HEK293T (cell line): ENCODE results near the gene TFAM.

Experiments
- CTCF ChIA-PET: fragments of 350-600 bp; formaldehyde crosslinking; extraction: SDS; loops from one replicate; lab custom pipeline; 2021; ENCODE audit warnings: antibody characterized with exemption, inconsistent platforms; lab: Yijun Ruan, JAX
- POLR2A ChIA-PET: fragments of 350-600 bp; formaldehyde crosslinking; extraction: SDS; loops from one replicate; lab custom pipeline; 2020; ENCODE audit warnings: antibody characterized with exemption, inconsistent platforms; lab: Yijun Ruan, JAX
- DNase-seq: peaks from one replicate; pipeline ENCODE4 v3.0.0; 2012; ENCODE audit warnings: mixed read lengths; ENCODE audit errors: extremely low spot score
- ARNT ChIP-seq: fragments of 450-650 bp; IDR thresholded peaks from 2 replicates; pipeline ENCODE4 v1.6.1; 2017; ENCODE audit warnings: mild to moderate bottlenecking
- BHLHE40 ChIP-seq: fragments of 450-650 bp; IDR thresholded peaks from 2 replicates; pipeline ENCODE4 v1.6.1; 2016; ENCODE audit warnings: mild to moderate bottlenecking, moderate library complexity, borderline replicate concordance
- CTBP1 ChIP-seq: fragments of 450-650 bp; IDR thresholded peaks from 2 replicates; pipeline ENCODE4 v1.6.1; 2016; ENCODE audit warnings: borderline replicate concordance
- ELF4 ChIP-seq: fragments of 450-650 bp; IDR thresholded peaks from 2 replicates; pipeline ENCODE4 v1.6.1; 2017; ENCODE audit warnings: antibody characterized with exemption
- FOXA1 ChIP-seq: fragments of 450-650 bp; IDR thresholded peaks from 2 replicates; pipeline ENCODE4 v1.6.1; 2016; ENCODE audit warnings: mild to moderate bottlenecking
- FOXK2 ChIP-seq: fragments of 450-650 bp; IDR thresholded peaks from 2 replicates; pipeline ENCODE4 v1.6.1; 2016; ENCODE audit warnings: mild to moderate bottlenecking
- FOXM1 ChIP-seq: fragments of 450-650 bp; IDR thresholded peaks from 2 replicates; pipeline ENCODE4 v1.6.1; 2017; ENCODE audit warnings: mild to moderate bottlenecking, borderline replicate concordance
- HDGF ChIP-seq: fragments of 450-650 bp; IDR thresholded peaks from 2 replicates; pipeline ENCODE4 v1.6.1; 2017; ENCODE audit warnings: antibody characterized with exemption, borderline replicate concordance
- L3MBTL2 ChIP-seq: fragments of 450-650 bp; conservative IDR thresholded peaks from 2 replicates; pipeline ENCODE4 v1.6.1; 2016; ENCODE audit warnings: mild to moderate bottlenecking
- LEF1 ChIP-seq: fragments of 450-650 bp; IDR thresholded peaks from 2 replicates; pipeline ENCODE4 v1.6.1; 2017; ENCODE audit warnings: mild to moderate bottlenecking, borderline replicate concordance
- NFRKB ChIP-seq: fragments of 450-650 bp; IDR thresholded peaks from 2 replicates; pipeline ENCODE4 v1.6.1; 2016; ENCODE audit warnings: mild to moderate bottlenecking, moderate library complexity
- PKNOX1 ChIP-seq: fragments of 450-650 bp; IDR thresholded peaks from 2 replicates; pipeline ENCODE4 v1.6.1; 2016
- SP1 ChIP-seq: fragments of 450-650 bp; IDR thresholded peaks from 2 replicates; pipeline ENCODE4 v1.6.1; 2017
- SUZ12 ChIP-seq: fragments of 450-650 bp; IDR thresholded peaks from 2 replicates; pipeline ENCODE4 v1.6.1; 2016; ENCODE audit warnings: mild to moderate bottlenecking
- TARDBP ChIP-seq: fragments of 450-650 bp; IDR thresholded peaks from 2 replicates; pipeline ENCODE4 v1.6.1; 2016
- ZNF384 ChIP-seq: fragments of 450-650 bp; IDR thresholded peaks from 2 replicates; pipeline ENCODE4 v1.6.1; 2016

The TFAM gene

GRCh38 chr10:58356756-58357155 lies 28.5 kb upstream of the TFAM start:
- ChIA-PET CTCF (no interaction called here), POLR2A (no interaction called here)
- no peak for DNase-seq
- TF ChIP-seq FOXM1 (no peak), BHLHE40 (no peak), TARDBP (no peak), ZNF384 (no peak)

DNA sequence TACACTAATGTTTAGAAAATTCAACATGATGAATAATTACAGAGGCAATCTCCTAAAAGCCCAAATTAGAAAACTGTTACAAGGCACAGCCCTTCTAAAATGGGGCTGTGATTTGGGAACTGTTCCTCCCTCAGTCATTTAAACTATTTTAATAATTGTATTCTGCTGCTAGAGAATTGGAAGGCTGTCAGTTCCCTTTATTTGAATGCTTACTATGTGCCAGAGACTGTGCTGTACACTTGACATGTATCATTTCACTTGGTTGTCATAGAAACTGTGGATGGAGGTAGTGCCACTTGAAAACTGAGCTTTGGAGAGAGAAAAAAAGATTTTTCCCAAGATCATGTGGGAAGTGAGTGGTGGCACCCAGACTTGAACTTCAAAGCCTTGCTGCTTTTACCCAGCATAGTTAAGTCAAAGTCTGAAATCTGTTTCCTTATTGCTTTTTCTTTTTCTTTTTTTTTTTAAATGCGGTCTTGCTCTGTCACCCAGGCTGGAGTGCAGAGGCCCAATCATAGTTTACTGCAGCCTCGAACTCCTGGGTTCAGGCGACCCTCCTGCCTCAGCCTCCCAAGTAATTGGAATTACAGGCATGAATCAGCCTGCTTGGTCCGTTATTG lies 26.8 kb upstream of the TFAM start:
- CTCF ChIA-PET, result no interaction called here
- POLR2A ChIA-PET, result no interaction called here
- no peak for DNase-seq
- no peak for TF ChIP-seq ZNF384

DNA sequence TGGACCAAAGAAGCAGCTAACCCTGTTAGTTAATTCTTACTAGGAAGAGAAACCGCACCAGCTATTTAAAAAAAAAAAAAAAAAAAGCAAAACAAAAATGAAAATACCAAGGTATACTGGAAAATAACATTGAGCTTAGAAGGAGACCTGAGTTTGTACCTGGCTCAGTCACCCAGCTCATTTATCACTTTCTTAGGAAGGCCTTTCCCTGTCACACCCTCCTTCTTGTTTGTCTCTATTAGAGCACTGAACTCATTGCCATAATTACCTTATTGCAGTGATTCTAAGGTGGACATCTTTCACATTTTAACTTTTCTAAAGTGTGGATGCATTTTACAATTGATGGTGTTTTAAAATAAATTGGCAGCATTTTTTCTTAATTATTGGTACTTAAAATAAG lies 26.3 kb upstream of the TFAM start:
- ChIA-PET POLR2A (no interaction called here), CTCF (no interaction called here)
- DNase-seq, result no peak
- TF ChIP-seq ZNF384 (no peak), SP1 (no peak), ARNT (no peak), CTBP1 (no peak), FOXM1 (no peak)

GRCh38 chr10:58359541-58359940 lies 25.7 kb upstream of the TFAM start:
- CTCF ChIA-PET, result no interaction called here
- TF ChIP-seq SUZ12 (no peak), TARDBP (no peak), CTBP1 (no peak), FOXM1 (no peak), HDGF (no peak), ELF4 (no peak), FOXA1 (no peak), L3MBTL2 (no peak), NFRKB (no peak)
- no peak for DNase-seq
- POLR2A ChIA-PET, result no interaction called here

GRCh38 chr10:58360412-58361004 lies 24.7 kb upstream of the TFAM start:
- no peak for DNase-seq
- TF ChIP-seq SUZ12, result no peak
- no peak for TF ChIP-seq L3MBTL2
- no peak for TF ChIP-seq LEF1
- no peak for TF ChIP-seq CTBP1
- no peak for TF ChIP-seq ZNF384
- no peak for TF ChIP-seq BHLHE40
- TF ChIP-seq TARDBP, result no peak
- TF ChIP-seq HDGF, result no peak
- TF ChIP-seq FOXA1, result no peak
- no peak for TF ChIP-seq FOXM1
- TF ChIP-seq NFRKB, result no peak
- no peak for TF ChIP-seq PKNOX1
- no peak for TF ChIP-seq ELF4
- TF ChIP-seq ARNT, result no peak
- TF ChIP-seq FOXK2, result no peak
- no peak for TF ChIP-seq SP1
- ChIA-PET CTCF (no interaction called here), POLR2A (interaction anchor here (0.9 kb wide), 1 partner anchor 92 kb away, joined by 3 read pairs; the partner anchor contains the start of gene CISD1)

DNA sequence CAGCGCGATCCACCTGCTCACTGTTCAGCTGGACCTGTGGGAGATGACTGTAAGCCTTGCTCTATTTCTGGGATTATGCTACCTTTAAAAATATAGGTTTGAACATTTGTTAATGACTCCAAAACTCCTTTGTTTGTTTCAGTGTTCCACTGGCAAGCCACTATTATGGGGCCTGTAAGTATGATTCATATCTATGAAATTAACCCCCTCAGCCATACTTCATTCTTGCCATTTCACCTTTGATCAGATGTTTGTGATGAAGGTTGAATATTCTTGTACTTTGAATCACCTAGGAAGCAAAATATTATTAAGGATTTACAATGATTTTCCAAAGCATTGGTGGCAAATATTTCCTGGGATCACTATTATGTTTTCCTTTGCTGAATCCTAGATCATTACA lies 23.9 kb upstream of the TFAM start:
- TF ChIP-seq FOXM1, result no peak
- TF ChIP-seq PKNOX1, result no peak
- TF ChIP-seq CTBP1, result no peak
- TF ChIP-seq L3MBTL2, result no peak
- TF ChIP-seq HDGF, result no peak
- ChIA-PET POLR2A (interaction anchor here (0.9 kb wide), 1 partner anchor 93 kb away, joined by 3 read pairs; the partner anchor contains the start of gene CISD1), CTCF (no interaction called here)
- DNase-seq, result no peak

- ChIA-PET CTCF (no interaction called here), POLR2A (no interaction called here)
- TF ChIP-seq ARNT, result no peak
- TF ChIP-seq ZNF384, result no peak
- TF ChIP-seq LEF1, result no peak
- TF ChIP-seq NFRKB, result no peak
- no peak for TF ChIP-seq CTBP1
- TF ChIP-seq SUZ12, result no peak
- TF ChIP-seq TARDBP, result no peak
- no peak for TF ChIP-seq FOXK2
- no peak for TF ChIP-seq FOXM1
- TF ChIP-seq SP1, result no peak
- no peak for DNase-seq
Measured at GRCh38 chr10:58362027-58362789, 23.0 kb upstream of the TFAM start.
